ENCODE data around the gene CAMTA1. TPM values are rescaled to one million over a fixed set of nuclear protein-coding genes. Genes with fewer than 3 reads are reported as not detected.

CAMTA1 gene
- total RNA-seq, 1 donor from 2014 or later: 77.6 TPM

DNA sequence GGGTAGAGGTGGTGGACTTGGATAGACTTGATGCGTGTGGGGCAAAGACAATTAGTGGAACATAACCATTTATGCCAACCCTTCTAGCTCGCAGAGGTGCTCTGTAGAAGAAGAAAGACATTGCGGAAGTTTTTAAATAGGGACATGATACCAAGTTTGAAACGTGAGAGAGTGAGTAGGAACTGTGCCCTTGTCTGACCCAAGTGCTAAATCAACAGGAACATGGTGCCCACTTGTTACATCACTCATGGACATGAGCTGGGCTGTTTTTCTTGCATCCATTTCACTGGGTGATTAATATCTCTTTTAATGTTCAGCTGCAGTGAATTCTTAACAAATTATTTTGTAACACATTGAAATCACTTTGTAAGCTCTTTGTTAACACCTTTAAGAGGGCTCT lies 577.7 kb downstream of the CAMTA1 start:
- no peak for TF ChIP-seq EZH2 (IDR thresholded peaks at IDR 0.05; ENCODE audit: insufficient read depth, low read length)
- TF ChIP-seq, protein P1, sequence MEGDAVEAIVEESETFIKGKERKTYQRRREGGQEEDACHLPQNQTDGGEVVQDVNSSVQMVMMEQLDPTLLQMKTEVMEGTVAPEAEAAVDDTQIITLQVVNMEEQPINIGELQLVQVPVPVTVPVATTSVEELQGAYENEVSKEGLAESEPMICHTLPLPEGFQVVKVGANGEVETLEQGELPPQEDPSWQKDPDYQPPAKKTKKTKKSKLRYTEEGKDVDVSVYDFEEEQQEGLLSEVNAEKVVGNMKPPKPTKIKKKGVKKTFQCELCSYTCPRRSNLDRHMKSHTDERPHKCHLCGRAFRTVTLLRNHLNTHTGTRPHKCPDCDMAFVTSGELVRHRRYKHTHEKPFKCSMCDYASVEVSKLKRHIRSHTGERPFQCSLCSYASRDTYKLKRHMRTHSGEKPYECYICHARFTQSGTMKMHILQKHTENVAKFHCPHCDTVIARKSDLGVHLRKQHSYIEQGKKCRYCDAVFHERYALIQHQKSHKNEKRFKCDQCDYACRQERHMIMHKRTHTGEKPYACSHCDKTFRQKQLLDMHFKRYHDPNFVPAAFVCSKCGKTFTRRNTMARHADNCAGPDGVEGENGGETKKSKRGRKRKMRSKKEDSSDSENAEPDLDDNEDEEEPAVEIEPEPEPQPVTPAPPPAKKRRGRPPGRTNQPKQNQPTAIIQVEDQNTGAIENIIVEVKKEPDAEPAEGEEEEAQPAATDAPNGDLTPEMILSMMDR (IDR thresholded peaks at IDR 0.05; ENCODE audit: insufficient read depth, low read depth, low read length): no peak
- Histone ChIP-seq H3K9me3 (ENCODE audit: insufficient read depth, low read depth, low read length) (no peaks in the 10 kb centered on the region), H3K79me2 (ENCODE audit: insufficient read depth, low read length) (no peaks in the 10 kb centered on the region), H3K4me2 (ENCODE audit: low read length) (no peak overlapping the region), H4K20me1 (ENCODE audit: insufficient read depth, low read length) (no peaks in the 10 kb centered on the region), H3K36me3 (ENCODE audit: insufficient read depth, low read length) (no peaks in the 10 kb centered on the region), H2AFZ (ENCODE audit: low read depth, low read length) (no peak overlapping the region), H3K4me1 (ENCODE audit: insufficient read depth, low read length) (no peaks in the 10 kb centered on the region), H3K27ac (ENCODE audit: low read depth, low read length) (no peak overlapping the region), H3K4me3 (ENCODE audit: insufficient read depth, low read depth, low read length) (no peak overlapping the region), H3K9ac (ENCODE audit: low read length) (no peak overlapping the region), H3K27me3 (ENCODE audit: insufficient read depth, low read length) (no peaks in the 10 kb centered on the region)
- Mint-ChIP-seq H3K4me1 (ENCODE audit: low read depth, unreplicated experiment) (no peaks in the 10 kb centered on the region), H3K9me3 (ENCODE audit: unreplicated experiment) (peaks cover 7% of the 10 kb centered on the region), H3K27ac (ENCODE audit: unreplicated experiment) (no peak overlapping the region), H3K27me3 (ENCODE audit: low read depth, unreplicated experiment) (peaks cover 27% of the 10 kb centered on the region), H3K36me3 (ENCODE audit: low read depth, unreplicated experiment) (peaks cover 7% of the 10 kb centered on the region), H3K4me3 (ENCODE audit: unreplicated experiment) (no peak overlapping the region)
- DNase-seq (ENCODE audit: low read depth) (no peak), FAIRE-seq (no peak)

DNA sequence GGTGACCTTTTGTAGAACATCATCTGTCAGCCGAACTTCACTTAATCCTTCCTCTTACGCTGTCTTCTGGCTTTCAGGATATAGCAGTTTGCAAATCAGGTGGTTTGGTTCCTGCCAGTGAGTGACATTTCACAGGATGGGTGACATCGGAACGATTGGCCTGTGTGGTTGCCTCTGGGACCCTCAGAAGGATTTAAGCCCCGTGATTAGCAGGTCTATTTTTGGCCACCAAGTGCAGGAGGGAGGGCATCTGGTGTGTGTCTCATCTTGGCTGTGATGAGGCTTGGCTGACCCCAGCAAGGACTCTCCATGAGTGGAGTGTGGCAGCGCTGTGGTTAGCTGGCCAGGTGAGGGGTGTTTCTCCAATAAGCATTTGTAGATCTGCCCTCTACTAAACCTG lies 578.2 kb downstream of the CAMTA1 start:
- H3K27ac Mint-ChIP-seq (ENCODE audit: unreplicated experiment): no peak overlapping the region
- no peak for DNase-seq (ENCODE audit: low read depth)
- no peaks in the 10 kb centered on the region for H3K4me1 Mint-ChIP-seq (ENCODE audit: low read depth, unreplicated experiment)
- H3K27me3 ChIP-seq (ENCODE audit: insufficient read depth, low read length): no peaks in the 10 kb centered on the region
- TF ChIP-seq, protein P1 (IDR thresholded peaks at IDR 0.05; ENCODE audit: insufficient read depth, low read depth, low read length): no peak
- no peak for TF ChIP-seq EZH2 (IDR thresholded peaks at IDR 0.05; ENCODE audit: insufficient read depth, low read length)
- no peak overlapping the region for H3K4me3 ChIP-seq (ENCODE audit: insufficient read depth, low read depth, low read length)
- H3K9ac ChIP-seq (ENCODE audit: low read length): no peak overlapping the region
- H3K9me3 ChIP-seq (ENCODE audit: insufficient read depth, low read depth, low read length): no peaks in the 10 kb centered on the region
- H3K79me2 ChIP-seq (ENCODE audit: insufficient read depth, low read length): no peaks in the 10 kb centered on the region
- no peak overlapping the region for H2AFZ ChIP-seq (ENCODE audit: low read depth, low read length)
- H3K4me2 ChIP-seq (ENCODE audit: low read length): no peak overlapping the region
- no peaks in the 10 kb centered on the region for H3K36me3 ChIP-seq (ENCODE audit: insufficient read depth, low read length)
- H3K9me3 Mint-ChIP-seq (ENCODE audit: unreplicated experiment): peaks cover 7% of the 10 kb centered on the region
- no peak overlapping the region for H3K27ac ChIP-seq (ENCODE audit: low read depth, low read length)
- H3K36me3 Mint-ChIP-seq (ENCODE audit: low read depth, unreplicated experiment): peaks cover 7% of the 10 kb centered on the region
- no peak for FAIRE-seq
- H3K4me1 ChIP-seq (ENCODE audit: insufficient read depth, low read length): no peaks in the 10 kb centered on the region
- H3K27me3 Mint-ChIP-seq (ENCODE audit: low read depth, unreplicated experiment): peaks cover 27% of the 10 kb centered on the region
- H4K20me1 ChIP-seq (ENCODE audit: insufficient read depth, low read length): no peaks in the 10 kb centered on the region
- no peak overlapping the region for H3K4me3 Mint-ChIP-seq (ENCODE audit: unreplicated experiment)

DNA sequence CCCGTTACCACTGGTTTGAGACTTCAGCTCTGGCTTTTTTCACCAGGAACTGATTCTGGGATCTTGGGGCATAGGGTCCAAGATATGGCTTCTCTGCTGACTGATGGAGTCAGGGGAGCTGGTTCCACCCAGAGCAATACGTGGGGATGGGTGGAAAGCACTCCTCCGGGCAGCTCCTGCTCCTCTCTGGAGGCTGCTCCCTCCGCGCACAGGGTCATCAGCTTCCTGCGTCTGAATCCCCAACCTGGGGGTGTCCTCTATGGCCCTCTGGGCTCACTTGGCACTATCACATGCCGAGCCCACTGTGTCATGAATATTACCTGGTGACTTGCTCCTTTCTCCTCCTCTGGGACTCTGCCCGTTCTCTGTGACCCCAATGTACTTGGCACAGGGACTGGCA lies 580.5 kb downstream of the CAMTA1 start:
- H3K27ac ChIP-seq (ENCODE audit: low read depth, low read length): no peak overlapping the region
- Mint-ChIP-seq H3K36me3 (ENCODE audit: low read depth, unreplicated experiment) (peaks cover 3% of the 10 kb centered on the region), H3K27ac (ENCODE audit: unreplicated experiment) (no peak overlapping the region), H3K9me3 (ENCODE audit: unreplicated experiment) (peaks cover 7% of the 10 kb centered on the region), H3K4me1 (ENCODE audit: low read depth, unreplicated experiment) (no peaks in the 10 kb centered on the region), H3K4me3 (ENCODE audit: unreplicated experiment) (no peak overlapping the region), H3K27me3 (ENCODE audit: low read depth, unreplicated experiment) (peaks cover 25% of the 10 kb centered on the region)
- no peak overlapping the region for H3K4me2 ChIP-seq (ENCODE audit: low read length)
- FAIRE-seq (no peak), DNase-seq (ENCODE audit: low read depth) (no peak)
- no peak overlapping the region for H2AFZ ChIP-seq (ENCODE audit: low read depth, low read length)
- no peaks in the 10 kb centered on the region for H3K27me3 ChIP-seq (ENCODE audit: insufficient read depth, low read length)
- TF ChIP-seq EZH2 (IDR thresholded peaks at IDR 0.05; ENCODE audit: insufficient read depth, low read length): no peak
- TF ChIP-seq, protein P1 (IDR thresholded peaks at IDR 0.05; ENCODE audit: insufficient read depth, low read depth, low read length): no peak
- H3K4me3 ChIP-seq (ENCODE audit: insufficient read depth, low read depth, low read length): no peak overlapping the region
- no peaks in the 10 kb centered on the region for H3K36me3 ChIP-seq (ENCODE audit: insufficient read depth, low read length)
- no peak overlapping the region for H3K9ac ChIP-seq (ENCODE audit: low read length)
- H3K4me1 ChIP-seq (ENCODE audit: insufficient read depth, low read length): no peaks in the 10 kb centered on the region
- no peaks in the 10 kb centered on the region for H4K20me1 ChIP-seq (ENCODE audit: insufficient read depth, low read length)
- H3K9me3 ChIP-seq (ENCODE audit: insufficient read depth, low read depth, low read length): no peaks in the 10 kb centered on the region
- H3K79me2 ChIP-seq (ENCODE audit: insufficient read depth, low read length): no peaks in the 10 kb centered on the region

All from astrocyte (in vitro differentiated cells and primary cell).